Stimulated activated CD4-positive, alpha-beta T cell treated with anti-CD3 and anti-CD28 coated beads, TNF-alpha, amount 100 ng/mL, for 4 hours (primary cell): ENCODE data around the gene NKX2-4.
"Not testable (repeated sequence)": the region's sequence is repeated elsewhere in the genome, so short reads cannot be mapped to it uniquely, and the experiment has no call there.

ENCODE experiments used
- DNase-seq, 3 experiments: peaks; one replicate each; pipeline ENCODE4 v3.0.0-alpha.2; 2020; ENCODE audit warnings: low read depth in 3 of 3

The NKX2-4 gene

GRCh38 chr20:21397341-21398108, at the start of gene NKX2-4:
TSS of gene NKX2-4 (minus strand) at chr20:21397526. CDS start at chr20:21397399, 127 bp downstream.
- DNase-seq: no peak

GRCh38 chr20:21437816-21438215, 40.5 kb upstream of the NKX2-4 start:
- no peak for DNase-seq

GRCh38 chr20:21437248-21437647, 39.9 kb upstream of the NKX2-4 start:
- DNase-seq: no peak

GRCh38 chr20:21436205-21436604, 38.9 kb upstream of the NKX2-4 start:
- DNase-seq: no peak

- DNase-seq: no peak
These were observed 38.2 kb upstream of the NKX2-4 start for GRCh38 chr20:21435576-21435975.

- no peak for DNase-seq
These were observed 36.1 kb upstream of the NKX2-4 start for GRCh38 chr20:21433329-21433890.

- DNase-seq: no peak
These were observed 35.6 kb upstream of the NKX2-4 start for GRCh38 chr20:21432911-21433310.

GRCh38 chr20:21430020-21430419, 32.7 kb upstream of the NKX2-4 start:
- no peak for DNase-seq

- no peak for DNase-seq
These were observed 27.5 kb upstream of the NKX2-4 start for GRCh38 chr20:21424846-21425245.

- not testable (repeated sequence) for DNase-seq
These were observed 26.4 kb upstream of the NKX2-4 start for GRCh38 chr20:21423712-21424111.

- DNase-seq: no peak
These were observed 24.4 kb upstream of the NKX2-4 start for GRCh38 chr20:21421601-21422236.

GRCh38 chr20:21419147-21419546, 21.8 kb upstream of the NKX2-4 start:
- DNase-seq: not testable (repeated sequence)

GRCh38 chr20:21413996-21414395, 16.7 kb upstream of the NKX2-4 start:
- DNase-seq: not testable (repeated sequence)

GRCh38 chr20:21411725-21412124, 14.4 kb upstream of the NKX2-4 start:
- DNase-seq: no peak

- no peak for DNase-seq
These were observed 1.7 kb upstream of the NKX2-4 start for GRCh38 chr20:21399005-21399475.

- DNase-seq: no peak
These were observed 1.0 kb upstream of the NKX2-4 start for GRCh38 chr20:21398109-21399004.

- DNase-seq: no peak
These were observed 556 bp downstream of the NKX2-4 start for GRCh38 chr20:21396599-21397340.

- DNase-seq: peak in 2 of 3 experiments; percentile 10 to 14
These were observed 1.4 kb downstream of the NKX2-4 start for GRCh38 chr20:21395666-21396598.

GRCh38 chr20:21395051-21395665, 2.2 kb downstream of the NKX2-4 start:
- no peak for DNase-seq
